BLaER1 (cell line): Measurements from ENCODE around the gene CFAP90.

Source experiments
- H3K27ac ChIP-seq: shearing (Covaris generic); formaldehyde crosslinking; 2 replicates; pipeline ENCODE4 v1.8.1; 2022
- H3K27me3 ChIP-seq: shearing (Covaris generic); formaldehyde crosslinking; 2 replicates; pipeline ENCODE4 v1.8.1; 2022
- H3K36me3 ChIP-seq: shearing (Covaris generic); formaldehyde crosslinking; 2 replicates; pipeline ENCODE4 v1.8.1; 2022
- H3K4me1 ChIP-seq: shearing (Covaris generic); formaldehyde crosslinking; 2 replicates; pipeline ENCODE4 v1.8.1; 2022
- H3K4me2 ChIP-seq: shearing (Covaris generic); formaldehyde crosslinking; 2 replicates; pipeline ENCODE4 v1.8.1; 2022
- H3K4me3 ChIP-seq: shearing (Covaris generic); formaldehyde crosslinking; 2 replicates; pipeline ENCODE4 v1.8.1; 2022
- H3K9ac ChIP-seq: shearing (Covaris generic); formaldehyde crosslinking; 2 replicates; pipeline ENCODE4 v1.8.1; 2022
- H3K9me3 ChIP-seq: shearing (Covaris generic); formaldehyde crosslinking; 2 replicates; pipeline ENCODE4 v1.8.1; 2022
- H4K20me1 ChIP-seq: shearing (Covaris generic); formaldehyde crosslinking; 2 replicates; pipeline ENCODE4 v1.8.1; 2022
- Cebpa-rat ChIP-seq: shearing (Covaris generic); IDR thresholded peaks from 2 replicates; pipeline ENCODE4 v1.8.1; 2022

The CFAP90 gene

DNA sequence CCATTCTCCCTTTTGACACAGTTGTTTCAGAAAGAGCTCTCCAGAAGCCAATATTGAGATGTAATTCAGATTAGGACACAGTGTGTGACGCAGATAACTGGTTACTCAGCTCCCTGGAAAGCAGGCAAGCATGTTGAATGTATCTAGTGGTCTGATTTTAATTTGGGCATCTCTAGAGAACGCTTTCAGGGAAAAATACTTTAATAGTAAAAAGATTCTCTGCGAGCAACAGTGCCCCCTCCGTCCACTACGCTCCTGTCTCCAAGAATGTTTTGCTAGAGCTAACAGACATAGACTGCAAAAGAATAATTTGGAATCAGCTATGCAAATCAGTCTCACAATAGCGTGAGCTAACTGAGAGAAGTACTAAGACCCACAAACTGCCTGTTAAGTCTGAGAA, 23.3 kb downstream of the CFAP90 start:
- Histone ChIP-seq H3K4me3 (no peak overlapping the region), H3K27ac (no peak overlapping the region)

DNA sequence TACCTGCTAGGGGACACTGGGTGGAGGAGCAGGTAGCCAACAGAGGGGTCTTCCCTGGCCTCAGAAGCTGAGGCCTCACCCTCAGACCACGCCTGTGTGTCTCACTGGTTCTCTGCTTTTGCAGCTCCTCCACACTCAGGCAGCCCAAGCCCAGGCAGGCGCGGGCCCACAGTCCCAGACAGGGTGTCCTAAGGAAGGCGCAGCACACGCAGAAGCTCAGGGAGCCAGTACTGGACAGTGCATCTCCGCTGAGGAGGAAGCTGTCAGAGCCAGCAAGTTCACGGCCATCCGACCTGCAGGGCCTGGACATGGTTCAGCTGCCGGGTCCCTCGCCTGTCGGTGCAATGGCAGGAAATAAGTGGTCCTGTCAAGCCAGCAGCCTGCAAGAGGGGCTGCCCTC, 25.3 kb downstream of the CFAP90 start:
- Histone ChIP-seq H4K20me1 (no peaks in the 10 kb centered on the region), H3K36me3 (no peaks in the 10 kb centered on the region), H3K27ac (no peak overlapping the region), H3K9ac (no peak overlapping the region), H3K9me3 (no peaks in the 10 kb centered on the region), H3K27me3 (no peaks in the 10 kb centered on the region), H3K4me2 (no peak overlapping the region), H3K4me1 (no peaks in the 10 kb centered on the region), H3K4me3 (no peak overlapping the region)
- no peak for TF ChIP-seq Cebpa-rat

More for the DNA sequence above, 23.3 kb downstream of the CFAP90 start:
- no peaks in the 10 kb centered on the region for H3K9me3 ChIP-seq
- H3K36me3 ChIP-seq: no peaks in the 10 kb centered on the region
- TF ChIP-seq Cebpa-rat: no peak
- H3K9ac ChIP-seq: no peak overlapping the region
- no peaks in the 10 kb centered on the region for H3K4me1 ChIP-seq
- H4K20me1 ChIP-seq: no peaks in the 10 kb centered on the region
- H3K27me3 ChIP-seq: no peaks in the 10 kb centered on the region
- no peak overlapping the region for H3K4me2 ChIP-seq

DNA sequence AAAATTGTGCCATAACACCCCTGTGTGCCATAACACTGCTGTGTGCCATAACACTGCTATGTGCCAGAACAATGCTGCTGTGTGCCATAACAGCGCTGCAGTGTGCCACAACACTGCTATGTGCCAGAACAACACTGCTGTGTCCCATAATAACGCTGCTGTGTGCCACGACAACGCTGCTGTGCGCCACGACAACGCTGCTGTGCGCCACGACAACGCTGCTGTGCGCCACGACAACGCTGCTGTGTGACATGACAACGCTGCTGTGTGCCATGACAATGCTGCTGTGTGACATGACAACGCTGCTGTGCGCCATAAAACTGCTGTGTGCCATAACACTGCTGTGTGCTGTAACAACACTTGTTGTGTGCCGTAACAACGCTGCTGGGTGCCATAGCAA, 25.9 kb downstream of the CFAP90 start:
- no peaks in the 10 kb centered on the region for H3K4me1 ChIP-seq
- H3K9ac ChIP-seq: no peak overlapping the region
- H3K4me3 ChIP-seq: no peak overlapping the region
- no peaks in the 10 kb centered on the region for H3K36me3 ChIP-seq
- no peaks in the 10 kb centered on the region for H3K27me3 ChIP-seq
- TF ChIP-seq Cebpa-rat: no peak
- no peaks in the 10 kb centered on the region for H4K20me1 ChIP-seq
- no peaks in the 10 kb centered on the region for H3K9me3 ChIP-seq
- no peak overlapping the region for H3K27ac ChIP-seq
- no peak overlapping the region for H3K4me2 ChIP-seq

DNA sequence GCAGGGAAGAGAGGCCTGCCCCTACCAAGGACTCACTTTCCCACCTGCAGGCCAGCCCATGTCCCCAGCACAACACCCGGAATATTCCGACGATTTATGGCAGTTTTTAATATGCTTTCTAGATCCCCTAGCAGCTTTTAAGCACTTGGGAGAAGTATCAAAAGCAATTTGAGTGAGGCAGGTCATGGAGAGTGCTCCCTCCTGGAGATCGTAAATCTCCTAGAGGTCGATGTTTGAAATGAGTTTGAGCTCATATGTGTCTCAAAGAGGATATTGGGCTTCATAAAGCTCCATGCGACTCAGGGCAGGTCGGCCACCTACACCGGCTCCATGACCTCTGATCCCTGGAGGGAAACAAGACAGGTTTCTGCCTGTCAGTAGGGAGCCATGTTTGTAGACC, 27.3 kb downstream of the CFAP90 start:
- Histone ChIP-seq H3K27ac (no peak overlapping the region), H3K36me3 (no peaks in the 10 kb centered on the region), H3K9me3 (no peaks in the 10 kb centered on the region), H3K4me3 (no peak overlapping the region), H3K4me1 (no peaks in the 10 kb centered on the region), H4K20me1 (no peaks in the 10 kb centered on the region), H3K4me2 (no peak overlapping the region), H3K9ac (no peak overlapping the region), H3K27me3 (no peaks in the 10 kb centered on the region)
- TF ChIP-seq Cebpa-rat: no peak

DNA sequence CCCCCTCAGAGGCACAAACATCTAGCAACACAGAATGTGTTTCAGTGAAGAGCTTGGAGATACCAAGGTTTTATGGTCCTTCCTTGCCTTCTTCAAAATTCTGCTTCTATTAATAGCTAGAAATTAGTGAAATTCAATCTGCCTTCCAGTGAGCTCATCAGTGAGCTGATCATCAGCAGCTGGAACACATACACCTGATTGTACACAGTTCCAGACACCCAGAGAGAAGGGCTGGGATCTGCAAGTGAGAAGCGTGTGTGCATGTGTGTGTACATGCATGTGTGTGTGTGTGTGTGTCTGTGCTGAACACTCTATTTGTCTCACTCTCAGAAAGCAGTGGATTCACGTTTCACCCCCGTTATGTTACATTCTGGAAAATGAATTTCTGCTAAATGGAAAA, 28.5 kb downstream of the CFAP90 start:
- H3K4me3 ChIP-seq: no peak overlapping the region
- H3K27ac ChIP-seq: no peak overlapping the region
- no peaks in the 10 kb centered on the region for H3K9me3 ChIP-seq
- H4K20me1 ChIP-seq: no peaks in the 10 kb centered on the region
- no peak overlapping the region for H3K4me2 ChIP-seq
- H3K27me3 ChIP-seq: no peaks in the 10 kb centered on the region
- TF ChIP-seq Cebpa-rat: no peak
- no peak overlapping the region for H3K9ac ChIP-seq
- no peaks in the 10 kb centered on the region for H3K4me1 ChIP-seq
- H3K36me3 ChIP-seq: no peaks in the 10 kb centered on the region

DNA sequence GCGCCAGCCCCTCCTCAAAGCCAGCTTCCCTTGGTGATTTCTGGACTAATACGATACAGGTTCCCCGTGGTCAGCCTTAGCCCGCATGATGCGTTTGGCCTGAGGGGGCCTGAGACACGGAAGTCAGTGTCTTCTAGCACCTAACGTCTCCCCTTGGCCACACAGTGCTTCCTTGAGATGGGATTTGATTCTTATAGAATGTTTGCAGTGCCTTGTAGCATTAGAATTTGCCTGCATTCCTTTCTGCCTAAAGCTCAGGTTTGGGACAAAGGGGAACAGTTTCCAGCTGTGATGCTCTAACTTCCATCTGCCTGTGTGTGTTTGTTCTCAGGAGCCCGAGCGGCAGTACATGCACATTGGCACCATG, 34.4 kb downstream of the CFAP90 start:
- no peak overlapping the region for H3K4me2 ChIP-seq
- H4K20me1 ChIP-seq: no peaks in the 10 kb centered on the region
- no peak for TF ChIP-seq Cebpa-rat
- H3K36me3 ChIP-seq: no peaks in the 10 kb centered on the region
- no peak overlapping the region for H3K4me3 ChIP-seq
- H3K4me1 ChIP-seq: peaks cover 15% of the 10 kb centered on the region
- H3K27ac ChIP-seq: no peak overlapping the region
- no peak overlapping the region for H3K9ac ChIP-seq
- H3K9me3 ChIP-seq: no peaks in the 10 kb centered on the region
- no peaks in the 10 kb centered on the region for H3K27me3 ChIP-seq

DNA sequence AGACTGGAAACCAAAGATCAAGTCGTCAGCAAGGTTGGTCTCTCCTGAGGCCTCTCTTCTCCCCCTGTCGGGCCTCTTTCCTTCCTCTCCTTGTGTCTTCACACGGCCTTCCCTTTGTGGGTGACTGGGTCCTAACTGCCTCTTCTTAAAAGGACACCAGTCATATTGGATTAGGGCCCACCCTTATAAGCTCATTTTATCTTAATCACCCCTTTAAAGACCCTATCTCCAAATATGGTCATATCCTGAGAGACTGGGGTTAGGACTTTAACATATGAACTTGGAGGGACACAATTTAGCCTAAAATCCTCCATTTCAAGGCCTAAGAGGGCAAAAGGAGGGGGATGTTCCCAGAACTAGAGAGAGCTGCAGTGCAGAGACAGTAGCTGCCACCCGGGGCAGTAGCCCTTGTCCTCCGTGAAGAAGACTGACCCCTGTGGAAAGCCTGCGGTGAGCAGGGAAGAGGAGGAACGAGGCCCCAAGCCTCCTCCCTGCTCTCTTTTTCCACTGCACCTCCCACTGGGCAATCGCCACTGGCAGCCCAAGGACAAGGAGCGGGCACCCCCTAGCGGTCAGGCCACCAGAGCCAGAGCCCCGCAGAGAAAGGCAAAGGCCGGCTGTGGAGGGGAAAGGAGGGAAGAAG, 34.9 kb downstream of the CFAP90 start:
- H3K36me3 ChIP-seq: no peaks in the 10 kb centered on the region
- no peaks in the 10 kb centered on the region for H3K9me3 ChIP-seq
- peak overlapping the region; percentile 60 for H3K4me2 ChIP-seq
- peak overlapping the region; percentile 27; the same call in 1 of the 2 replicates for H3K27ac ChIP-seq
- H3K9ac ChIP-seq: no peak overlapping the region
- H3K27me3 ChIP-seq: no peaks in the 10 kb centered on the region
- H4K20me1 ChIP-seq: no peaks in the 10 kb centered on the region
- H3K4me3 ChIP-seq: no peak overlapping the region
- TF ChIP-seq Cebpa-rat: no peak
- peaks cover 15% of the 10 kb centered on the region for H3K4me1 ChIP-seq

DNA sequence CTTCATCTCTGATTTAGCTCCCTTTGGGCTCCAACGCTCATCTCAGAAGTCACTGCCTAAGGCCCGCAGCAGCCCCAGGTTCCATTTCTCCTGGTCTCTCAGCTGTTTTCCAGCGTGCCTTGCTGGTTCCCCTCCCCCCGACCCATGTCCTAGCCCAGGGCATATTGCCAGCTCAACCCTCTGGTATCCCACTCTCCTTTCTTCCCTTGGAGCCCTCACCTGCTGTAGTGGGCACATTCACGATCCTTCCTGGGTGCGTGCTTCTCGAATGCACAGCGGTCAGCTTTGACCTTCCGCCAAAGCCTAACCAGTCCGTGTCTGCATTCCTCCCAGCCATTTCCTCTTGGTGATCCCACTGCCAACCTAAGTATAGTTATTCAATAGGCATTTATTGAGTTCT, 36.1 kb downstream of the CFAP90 start:
- Histone ChIP-seq H4K20me1 (no peaks in the 10 kb centered on the region), H3K9ac (no peak overlapping the region), H3K4me3 (no peak overlapping the region), H3K36me3 (no peaks in the 10 kb centered on the region), H3K4me2 (no peak overlapping the region), H3K27ac (no peak overlapping the region), H3K9me3 (no peaks in the 10 kb centered on the region), H3K27me3 (no peaks in the 10 kb centered on the region), H3K4me1 (peaks cover 15% of the 10 kb centered on the region)
- TF ChIP-seq Cebpa-rat: no peak

DNA sequence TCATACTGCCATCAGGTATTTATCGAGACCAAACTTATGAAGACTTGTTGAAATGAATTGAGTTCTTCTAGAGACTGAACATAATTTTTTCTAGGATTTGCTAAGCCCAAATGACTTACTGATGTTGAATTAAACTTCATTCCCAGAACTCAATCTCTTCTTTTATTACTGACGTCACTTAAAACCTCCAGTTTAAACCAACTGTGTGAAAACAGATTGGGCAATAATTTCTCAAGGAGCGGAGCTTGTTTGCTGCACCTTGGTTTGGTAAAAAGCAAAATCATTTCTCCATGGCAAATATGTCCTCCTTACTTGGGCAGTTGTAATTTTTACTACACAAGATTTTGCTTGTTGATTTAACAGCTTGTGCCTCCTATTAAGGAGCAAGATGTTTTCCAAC, 37.4 kb downstream of the CFAP90 start:
- no peaks in the 10 kb centered on the region for H3K9me3 ChIP-seq
- H3K36me3 ChIP-seq: no peaks in the 10 kb centered on the region
- H3K9ac ChIP-seq: no peak overlapping the region
- no peaks in the 10 kb centered on the region for H4K20me1 ChIP-seq
- no peak overlapping the region for H3K4me2 ChIP-seq
- no peaks in the 10 kb centered on the region for H3K27me3 ChIP-seq
- no peak overlapping the region for H3K27ac ChIP-seq
- H3K4me3 ChIP-seq: no peak overlapping the region
- TF ChIP-seq Cebpa-rat: no peak
- H3K4me1 ChIP-seq: peaks cover 15% of the 10 kb centered on the region

DNA sequence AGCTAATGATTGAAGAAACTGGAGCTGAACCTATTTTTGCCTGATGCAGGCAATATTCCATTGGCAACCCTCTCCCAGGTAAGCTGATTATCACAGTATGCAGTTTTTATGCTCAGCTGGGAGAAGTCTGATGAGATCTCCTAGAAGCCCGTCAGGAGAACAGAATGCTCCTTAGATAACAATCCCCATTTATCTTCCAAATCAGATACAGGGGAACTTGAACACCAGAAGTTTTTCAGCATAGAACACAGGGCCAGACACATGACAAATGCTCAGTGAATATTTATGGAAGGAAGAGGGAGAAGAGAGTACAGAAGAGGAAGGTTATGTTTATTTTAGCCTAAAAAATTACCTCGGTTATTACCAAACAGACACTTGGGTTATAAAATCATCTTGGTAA, 37.9 kb downstream of the CFAP90 start:
- no peaks in the 10 kb centered on the region for H3K27me3 ChIP-seq
- no peaks in the 10 kb centered on the region for H3K36me3 ChIP-seq
- H3K4me2 ChIP-seq: no peak overlapping the region
- H3K27ac ChIP-seq: no peak overlapping the region
- no peak overlapping the region for H3K9ac ChIP-seq
- peaks cover 15% of the 10 kb centered on the region for H3K4me1 ChIP-seq
- TF ChIP-seq Cebpa-rat: no peak
- H3K4me3 ChIP-seq: no peak overlapping the region
- no peaks in the 10 kb centered on the region for H3K9me3 ChIP-seq
- no peaks in the 10 kb centered on the region for H4K20me1 ChIP-seq

DNA sequence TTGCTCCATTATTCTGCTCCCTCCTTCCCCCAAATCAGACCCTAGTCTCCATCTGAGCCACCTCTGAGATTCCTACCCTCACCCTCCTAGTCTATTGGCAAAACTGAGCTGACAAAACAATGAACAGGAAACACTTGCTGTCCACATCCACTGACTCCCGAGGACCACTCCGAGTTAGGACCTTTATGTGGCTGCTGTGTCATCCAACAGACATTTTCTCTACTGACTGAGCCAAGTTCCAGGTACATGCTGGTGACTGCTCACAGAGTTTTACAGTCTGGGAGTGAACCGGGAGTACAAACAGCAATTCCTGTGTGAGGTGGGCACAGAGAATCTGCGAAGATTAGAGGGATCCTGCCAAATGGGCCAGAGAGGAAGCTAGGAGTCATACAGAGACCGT, 39.2 kb downstream of the CFAP90 start:
- Histone ChIP-seq H3K9me3 (no peaks in the 10 kb centered on the region), H3K36me3 (no peaks in the 10 kb centered on the region), H3K27ac (no peak overlapping the region), H3K4me2 (no peak overlapping the region), H3K4me3 (no peak overlapping the region), H4K20me1 (no peaks in the 10 kb centered on the region), H3K9ac (no peak overlapping the region), H3K27me3 (no peaks in the 10 kb centered on the region), H3K4me1 (peaks cover 15% of the 10 kb centered on the region)
- no peak for TF ChIP-seq Cebpa-rat
